H9 (cell line): ENCODE measurements around the gene MROH8. TPM values are rescaled to one million over a fixed set of nuclear protein-coding genes. Genes with fewer than 3 reads are reported as not detected.

Experiments used
- DNase-seq: peaks from one replicate; pipeline ENCODE4 v3.0.0-alpha.2; 2017
- H2AFZ ChIP-seq: one replicate; pipeline ENCODE4 v1.6.1; 2013; ENCODE audit warnings: mild to moderate bottlenecking, low read length, control low read depth, moderate library complexity
- H2AK5ac ChIP-seq: 2 replicates; pipeline ENCODE4 v1.6.1; 2013; ENCODE audit warnings: low read length, control low read depth, mixed read lengths; ENCODE audit not compliant: insufficient read length
- H2BK120ac ChIP-seq: one replicate; pipeline ENCODE4 v1.6.1; 2013; ENCODE audit warnings: low read depth, mild to moderate bottlenecking, low read length, control low read depth, inconsistent platforms; ENCODE audit not compliant: poor library complexity, severe bottlenecking
- H2BK12ac ChIP-seq: 2 replicates; pipeline ENCODE4 v1.6.1; 2013; ENCODE audit warnings: low read length, control low read depth, mixed read lengths, low read depth; ENCODE audit not compliant: insufficient read length
- H2BK15ac ChIP-seq: 2 replicates; pipeline ENCODE4 v1.6.1; 2013; ENCODE audit warnings: low read depth, low read length, control low read depth
- H2BK20ac ChIP-seq: one replicate; pipeline ENCODE4 v1.6.1; 2013; ENCODE audit warnings: low read depth, mild to moderate bottlenecking, low read length, control low read depth, inconsistent platforms; ENCODE audit not compliant: poor library complexity, severe bottlenecking
- H2BK5ac ChIP-seq: 2 replicates; pipeline ENCODE4 v1.6.1; 2013; ENCODE audit warnings: low read length, control low read depth, mixed read lengths; ENCODE audit not compliant: insufficient read length
- H3K14ac ChIP-seq: 2 replicates; pipeline ENCODE4 v1.6.1; 2013; ENCODE audit warnings: low read length, control low read depth; ENCODE audit not compliant: insufficient read depth
- H3K18ac ChIP-seq: 2 replicates; pipeline ENCODE4 v1.6.1; 2013; ENCODE audit warnings: low read depth, mild to moderate bottlenecking, mixed read lengths, low read length, control low read depth; ENCODE audit not compliant: insufficient read length
- H3K23ac ChIP-seq: 2 replicates; pipeline ENCODE4 v1.6.1; 2013; ENCODE audit warnings: low read length, control low read depth, mixed read lengths, low read depth; ENCODE audit not compliant: insufficient read length
- H3K23me2 ChIP-seq: 2 replicates; pipeline ENCODE4 v1.6.1; 2013; ENCODE audit warnings: low read depth, mild to moderate bottlenecking, mixed read lengths, low read length, control low read depth; ENCODE audit not compliant: insufficient read length, poor library complexity, severe bottlenecking
- H3K27ac ChIP-seq: 2 replicates; pipeline ENCODE4 v1.5.1; 2013; ENCODE audit warnings: low read length, control low read depth, mixed read lengths, low read depth; ENCODE audit not compliant: insufficient read length
- H3K27me3 ChIP-seq: 2 replicates; pipeline ENCODE4 v1.6.1; 2013; ENCODE audit warnings: low read length, control low read depth, inconsistent platforms; ENCODE audit not compliant: insufficient read depth
- H3K4ac ChIP-seq: 2 replicates; pipeline ENCODE4 v1.6.1; 2013; ENCODE audit warnings: low read depth, mild to moderate bottlenecking, control low read depth, inconsistent platforms, low read length, moderate library complexity
- H3K4me1 ChIP-seq: 2 replicates; pipeline ENCODE4 v1.6.1; 2013; ENCODE audit warnings: low read length, control low read depth, inconsistent platforms; ENCODE audit not compliant: insufficient read depth
- H3K4me2 ChIP-seq: 2 replicates; pipeline ENCODE4 v1.6.1; 2013; ENCODE audit warnings: low read length, control low read depth, mixed read lengths; ENCODE audit not compliant: insufficient read length, insufficient read depth
- H3K56ac ChIP-seq: 2 replicates; pipeline ENCODE4 v1.6.1; 2013; ENCODE audit warnings: low read depth, mild to moderate bottlenecking, mixed read lengths, low read length, control low read depth; ENCODE audit not compliant: insufficient read length
- H3K79me1 ChIP-seq: 2 replicates; pipeline ENCODE4 v1.6.1; 2013; ENCODE audit warnings: low read depth, mild to moderate bottlenecking, moderate library complexity, low read length, control low read depth, inconsistent platforms; ENCODE audit not compliant: insufficient read depth, poor library complexity, severe bottlenecking
- H3K79me2 ChIP-seq: 2 replicates; pipeline ENCODE4 v1.6.1; 2013; ENCODE audit warnings: low read length, control low read depth, inconsistent platforms; ENCODE audit not compliant: insufficient read depth
- H3K9ac ChIP-seq: 2 replicates; pipeline ENCODE4 v1.6.1; 2013; ENCODE audit warnings: low read length, control low read depth, mixed read lengths; ENCODE audit not compliant: insufficient read length; ENCODE audit errors: extremely low read depth
- H3K9me3 ChIP-seq: one replicate; pipeline ENCODE4 v1.6.1; 2013; ENCODE audit warnings: low read depth, low read length, inconsistent platforms; ENCODE audit not compliant: control insufficient read depth
- H3T11ph ChIP-seq: one replicate; pipeline ENCODE4 v1.6.1; 2013; ENCODE audit warnings: mild to moderate bottlenecking, low read length, control low read depth, inconsistent platforms
- H4K20me1 ChIP-seq: one replicate; pipeline ENCODE4 v1.6.1; 2013; ENCODE audit not compliant: control insufficient read depth, insufficient read length, insufficient read depth
- H4K5ac ChIP-seq: 2 replicates; pipeline ENCODE4 v1.6.1; 2013; ENCODE audit warnings: low read depth, mild to moderate bottlenecking, mixed read lengths, low read length, control low read depth; ENCODE audit not compliant: insufficient read length
- H4K8ac ChIP-seq: replicated peaks from 2 replicates; pipeline ENCODE4 v1.6.1; 2013; ENCODE audit warnings: low read length, control low read depth, mixed read lengths, low read depth; ENCODE audit not compliant: insufficient read length
- H4K91ac ChIP-seq: 2 replicates; pipeline ENCODE4 v1.6.1; 2013; ENCODE audit warnings: low read depth, mild to moderate bottlenecking, moderate library complexity, mixed read lengths, low read length, control low read depth; ENCODE audit not compliant: insufficient read length
- H3K27ac Mint-ChIP-seq, 3 experiments: 2 replicates in 2 of 3; 3 replicates in 1 of 3; pipeline ENCODE4 v1.8.0; 2020 to 2021; ENCODE audit warnings: mixed read lengths in 3 of 3, mild to moderate bottlenecking in 1 of 3, moderate library complexity in 1 of 3
- H3K27me3 Mint-ChIP-seq: 2 replicates; pipeline ENCODE4 v1.8.0; 2021; ENCODE audit warnings: low read depth, mild to moderate bottlenecking, moderate library complexity, mixed read lengths
- H3K36me3 Mint-ChIP-seq, 3 experiments: 2 replicates in 2 of 3; 3 replicates in 1 of 3; pipeline ENCODE4 v1.8.0; 2020 to 2021; ENCODE audit warnings: low read depth in 3 of 3, mixed read lengths in 3 of 3; ENCODE audit not compliant: insufficient read depth in 1 of 3
- H3K4me1 Mint-ChIP-seq, 2 experiments: 2 replicates each; pipeline ENCODE4 v1.8.0; 2020; ENCODE audit warnings: mixed read lengths in 2 of 2
- H3K4me3 Mint-ChIP-seq, 2 experiments: 2 replicates in 1 of 2; 3 replicates in 1 of 2; pipeline ENCODE4 v1.8.0; 2020 to 2021; ENCODE audit warnings: mild to moderate bottlenecking in 2 of 2, mixed read lengths in 2 of 2, moderate library complexity in 1 of 2
- H3K9me3 Mint-ChIP-seq, 2 experiments: 2 replicates in 1 of 2; 3 replicates in 1 of 2; pipeline ENCODE4 v1.8.0; 2020; ENCODE audit warnings: mild to moderate bottlenecking in 2 of 2, mixed read lengths in 2 of 2, moderate library complexity in 1 of 2
- WGBS: extraction: QIAGEN DNeasy Blood & Tissue Kit; methylation state at CpG from one replicate; pipeline ENCODE4 v1.1.7; 2013; ENCODE audit warnings: missing lambda C conversion rate, low lambda C conversion rate, mixed read lengths; ENCODE audit not compliant: insufficient read length; ENCODE audit errors: extremely low coverage; 5-methylcytosine and 5-hydroxymethylcytosine counted together
- total RNA-seq: library from RNA; stranded (reverse); gene quantifications from 2 replicates; pipeline ENCODE4 v1.2.1, GENCODE V29; 2021
- TF ChIP-seq, protein P1 (sequence below): fragments of 200-600 bp; sonication (generic); conservative IDR thresholded peaks from 3 replicates; pipeline ENCODE4 v1.8.0; 2021; ENCODE audit warnings: antibody characterized with exemption, mild to moderate bottlenecking

MROH8 gene
- total RNA-seq, 1 experiment from 2014 or later: 0.90 TPM

DNA sequence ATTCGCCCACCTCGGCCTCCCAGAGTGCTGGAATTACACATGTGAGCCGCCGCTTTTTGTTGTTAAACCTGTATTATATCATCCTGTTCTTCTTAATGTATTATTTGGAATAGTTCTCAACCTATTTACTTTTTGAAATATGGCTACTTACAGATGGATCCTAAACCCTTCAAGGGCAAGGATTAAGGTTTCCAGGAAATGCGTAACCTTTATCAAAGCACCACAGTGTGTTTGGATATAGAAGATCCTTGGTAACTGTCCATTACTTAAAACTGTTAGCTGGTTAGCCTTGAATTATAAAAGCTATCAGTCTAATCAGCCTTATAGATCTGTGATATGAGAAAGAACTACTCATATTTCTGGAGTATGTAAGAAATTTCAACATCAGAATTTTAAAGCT, 12.5 kb downstream of the MROH8 start:
- Histone ChIP-seq H3K4me1 (no peaks in the 10 kb centered on the region), H2BK5ac (no peak overlapping the region), H3K27ac (no peak overlapping the region), H2AFZ (no peak overlapping the region), H3K23ac (no peak overlapping the region), H2AK5ac (no peak overlapping the region), H3K27me3 (no peaks in the 10 kb centered on the region), H4K5ac (no peak overlapping the region), H3K9ac (no peak overlapping the region), H2BK120ac (no peak overlapping the region), H3K14ac (no peak overlapping the region), H3K79me2 (no peaks in the 10 kb centered on the region), H2BK12ac (no peak overlapping the region), H3K4me2 (no peak overlapping the region), H3T11ph (no peak overlapping the region), H3K56ac (no peak overlapping the region), H3K79me1 (no peaks in the 10 kb centered on the region), H3K23me2 (no peaks in the 10 kb centered on the region), H3K4ac (no peak overlapping the region), H2BK15ac (no peak overlapping the region), H4K20me1 (no peaks in the 10 kb centered on the region), H4K91ac (no peak overlapping the region), H3K9me3 (no peaks in the 10 kb centered on the region), H2BK20ac (no peak overlapping the region), H3K18ac (no peak overlapping the region), H4K8ac (no peak overlapping the region)
- no peak overlapping the region for H3K4me3 Mint-ChIP-seq
- TF ChIP-seq, protein P1, sequence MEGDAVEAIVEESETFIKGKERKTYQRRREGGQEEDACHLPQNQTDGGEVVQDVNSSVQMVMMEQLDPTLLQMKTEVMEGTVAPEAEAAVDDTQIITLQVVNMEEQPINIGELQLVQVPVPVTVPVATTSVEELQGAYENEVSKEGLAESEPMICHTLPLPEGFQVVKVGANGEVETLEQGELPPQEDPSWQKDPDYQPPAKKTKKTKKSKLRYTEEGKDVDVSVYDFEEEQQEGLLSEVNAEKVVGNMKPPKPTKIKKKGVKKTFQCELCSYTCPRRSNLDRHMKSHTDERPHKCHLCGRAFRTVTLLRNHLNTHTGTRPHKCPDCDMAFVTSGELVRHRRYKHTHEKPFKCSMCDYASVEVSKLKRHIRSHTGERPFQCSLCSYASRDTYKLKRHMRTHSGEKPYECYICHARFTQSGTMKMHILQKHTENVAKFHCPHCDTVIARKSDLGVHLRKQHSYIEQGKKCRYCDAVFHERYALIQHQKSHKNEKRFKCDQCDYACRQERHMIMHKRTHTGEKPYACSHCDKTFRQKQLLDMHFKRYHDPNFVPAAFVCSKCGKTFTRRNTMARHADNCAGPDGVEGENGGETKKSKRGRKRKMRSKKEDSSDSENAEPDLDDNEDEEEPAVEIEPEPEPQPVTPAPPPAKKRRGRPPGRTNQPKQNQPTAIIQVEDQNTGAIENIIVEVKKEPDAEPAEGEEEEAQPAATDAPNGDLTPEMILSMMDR: no peak
- no peak overlapping the region for H3K27ac Mint-ChIP-seq
- no peaks in the 10 kb centered on the region for H3K36me3 Mint-ChIP-seq
- no peaks in the 10 kb centered on the region; a peak in 2 of 4 replicates for H3K4me1 Mint-ChIP-seq
- no peaks in the 10 kb centered on the region; a peak in 1 of 5 replicates for H3K9me3 Mint-ChIP-seq
- no CpG with 5 or more reads among the region's 5 CpGs for WGBS
- DNase-seq: no peak
- peaks cover 8% of the 10 kb centered on the region for H3K27me3 Mint-ChIP-seq
